ENCODE data around the gene PCDHB12. TPM values are rescaled to one million over a fixed set of nuclear protein-coding genes. Genes with fewer than 3 reads are reported as not detected.
A peak's percentile ranks its signal among the peaks of the same experiment; 100 is the strongest.
"Not testable (repeated sequence)": the region's sequence is repeated elsewhere in the genome, so short reads cannot be mapped to it uniquely, and the experiment has no call there.

The PCDHB12 gene
- total and polyA plus RNA-seq, 2 donors from 2014 or later: 0.77 to 2.5 TPM

DNA sequence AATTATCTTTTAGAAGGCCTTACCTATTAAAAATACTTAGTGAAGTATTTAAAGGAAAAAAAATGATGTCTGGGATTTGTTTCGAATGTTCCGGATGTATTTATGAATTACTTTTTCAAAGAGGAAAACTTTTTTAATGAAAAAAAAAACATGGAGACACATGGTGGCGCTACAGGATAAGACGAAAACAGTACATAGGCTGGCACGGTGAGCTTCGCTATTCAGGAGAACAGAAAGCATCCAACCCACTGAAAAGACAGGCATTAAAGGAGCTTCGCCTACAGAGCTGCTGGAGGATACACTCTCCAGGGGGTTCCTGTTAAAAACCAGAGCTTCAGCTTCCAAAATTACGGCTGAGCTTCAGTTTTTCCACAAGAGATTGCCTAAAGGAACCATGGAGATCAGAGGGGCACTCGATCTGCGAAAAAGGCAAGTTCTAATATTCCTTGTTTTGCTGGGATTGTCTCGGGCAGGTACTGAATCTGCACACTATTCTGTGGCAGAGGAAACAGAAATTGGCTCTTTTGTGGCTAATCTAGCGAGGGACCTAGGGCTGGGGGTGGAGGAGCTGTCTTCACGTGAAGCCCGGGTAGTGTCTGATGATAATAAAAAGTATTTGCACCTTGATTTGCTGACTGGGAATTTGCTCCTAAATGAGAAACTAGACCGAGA, 14.7 kb downstream of the PCDHB12 start, which contains the start of gene PCDHB14:
Gene PCDHB14 (plus strand): TSS at position 232 of the 672 bp plus-strand sequence. CDS start 163 bp downstream, at position 395.
- Histone ChIP-seq H3K27ac (ENCODE audit: low read depth in 2 of 2, low read length in 2 of 2) (no peak within 1 kb of the TSS), H3K4me3 (ENCODE audit: low read length in 3 of 3) (peak within 1 kb of the TSS; percentile 28 to 50 (median 44)), H3K4me1 (ENCODE audit: control insufficient read depth in 2 of 3, insufficient read depth in 2 of 3, low read depth in 1 of 3, low read length in 3 of 3) (no peaks in the 10 kb centered on the region), H3K27me3 (ENCODE audit: control insufficient read depth, insufficient read depth, low read length) (no peaks in the 10 kb centered on the region), H3K9ac (ENCODE audit: low read length in 3 of 3) (peak within 1 kb of the TSS in 1 of 3 donors; percentile 9), H3K36me3 (ENCODE audit: control insufficient read depth in 2 of 3, insufficient read depth in 3 of 3, low read length in 3 of 3) (no peaks in the 10 kb centered on the region), H3K9me3 (ENCODE audit: control insufficient read depth in 2 of 3, insufficient read depth in 1 of 3, low read length in 3 of 3) (peaks cover 0 to 47% (median 8%) of the 10 kb centered on the region in 3 donors)
- peak in 2 of 5 donors; percentile 29 to 31 for DNase-seq
- intact Hi-C loops (cut with DNase I): no loop called here
- FAIRE-seq: no peak
- TF ChIP-seq, protein P1, sequence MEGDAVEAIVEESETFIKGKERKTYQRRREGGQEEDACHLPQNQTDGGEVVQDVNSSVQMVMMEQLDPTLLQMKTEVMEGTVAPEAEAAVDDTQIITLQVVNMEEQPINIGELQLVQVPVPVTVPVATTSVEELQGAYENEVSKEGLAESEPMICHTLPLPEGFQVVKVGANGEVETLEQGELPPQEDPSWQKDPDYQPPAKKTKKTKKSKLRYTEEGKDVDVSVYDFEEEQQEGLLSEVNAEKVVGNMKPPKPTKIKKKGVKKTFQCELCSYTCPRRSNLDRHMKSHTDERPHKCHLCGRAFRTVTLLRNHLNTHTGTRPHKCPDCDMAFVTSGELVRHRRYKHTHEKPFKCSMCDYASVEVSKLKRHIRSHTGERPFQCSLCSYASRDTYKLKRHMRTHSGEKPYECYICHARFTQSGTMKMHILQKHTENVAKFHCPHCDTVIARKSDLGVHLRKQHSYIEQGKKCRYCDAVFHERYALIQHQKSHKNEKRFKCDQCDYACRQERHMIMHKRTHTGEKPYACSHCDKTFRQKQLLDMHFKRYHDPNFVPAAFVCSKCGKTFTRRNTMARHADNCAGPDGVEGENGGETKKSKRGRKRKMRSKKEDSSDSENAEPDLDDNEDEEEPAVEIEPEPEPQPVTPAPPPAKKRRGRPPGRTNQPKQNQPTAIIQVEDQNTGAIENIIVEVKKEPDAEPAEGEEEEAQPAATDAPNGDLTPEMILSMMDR (IDR thresholded peaks at IDR 0.05; ENCODE audit: borderline replicate concordance, extremely low read depth, insufficient read depth): no peak

DNA sequence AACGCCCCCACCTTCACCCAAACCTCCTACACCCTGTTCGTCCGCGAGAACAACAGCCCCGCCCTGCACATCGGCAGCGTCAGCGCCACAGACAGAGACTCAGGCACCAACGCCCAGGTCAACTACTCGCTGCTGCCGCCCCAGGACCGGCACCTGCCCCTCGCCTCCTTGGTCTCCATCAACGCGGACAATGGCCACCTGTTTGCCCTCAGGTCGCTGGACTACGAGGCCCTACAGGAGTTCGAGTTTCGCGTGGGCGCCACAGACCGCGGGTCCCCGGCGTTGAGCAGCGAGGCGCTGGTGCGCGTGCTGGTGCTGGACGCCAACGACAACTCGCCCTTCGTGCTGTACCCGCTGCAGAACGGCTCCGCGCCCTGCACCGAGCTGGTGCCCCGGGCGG, 16.3 kb downstream of the PCDHB12 start:
- H3K9me3 ChIP-seq (ENCODE audit: control insufficient read depth in 2 of 3, insufficient read depth in 1 of 3, low read length in 3 of 3): peaks cover 0 to 38% (median 5%) of the 10 kb centered on the region in 3 donors
- H3K4me1 ChIP-seq (ENCODE audit: control insufficient read depth in 2 of 3, insufficient read depth in 2 of 3, low read depth in 1 of 3, low read length in 3 of 3); H3K9ac ChIP-seq (ENCODE audit: low read length in 3 of 3); H3K27me3 ChIP-seq (ENCODE audit: control insufficient read depth, insufficient read depth, low read length); intact Hi-C loops (cut with DNase I); H3K4me3 ChIP-seq (ENCODE audit: low read length in 3 of 3); H3K27ac ChIP-seq (ENCODE audit: low read depth in 2 of 2, low read length in 2 of 2); FAIRE-seq; DNase-seq; H3K36me3 ChIP-seq (ENCODE audit: control insufficient read depth in 2 of 3, insufficient read depth in 3 of 3, low read length in 3 of 3): not testable (repeated sequence)

DNA sequence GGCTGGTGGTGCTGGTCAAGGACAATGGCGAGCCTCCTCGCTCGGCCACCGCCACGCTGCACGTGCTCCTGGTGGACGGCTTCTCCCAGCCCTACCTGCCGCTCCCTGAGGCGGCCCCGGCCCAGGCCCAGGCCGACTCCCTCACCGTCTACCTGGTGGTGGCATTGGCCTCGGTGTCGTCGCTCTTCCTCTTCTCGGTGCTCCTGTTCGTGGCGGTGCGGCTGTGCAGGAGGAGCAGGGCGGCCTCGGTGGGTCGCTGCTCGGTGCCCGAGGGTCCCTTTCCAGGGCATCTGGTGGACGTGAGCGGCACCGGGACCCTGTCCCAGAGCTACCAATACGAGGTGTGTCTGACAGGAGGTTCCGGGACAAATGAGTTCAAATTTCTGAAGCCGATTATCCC, 16.9 kb downstream of the PCDHB12 start:
- H3K4me3 ChIP-seq (ENCODE audit: low read length in 3 of 3); H3K27me3 ChIP-seq (ENCODE audit: control insufficient read depth, insufficient read depth, low read length); H3K9ac ChIP-seq (ENCODE audit: low read length in 3 of 3); DNase-seq; FAIRE-seq; H3K4me1 ChIP-seq (ENCODE audit: control insufficient read depth in 2 of 3, insufficient read depth in 2 of 3, low read depth in 1 of 3, low read length in 3 of 3); H3K36me3 ChIP-seq (ENCODE audit: control insufficient read depth in 2 of 3, insufficient read depth in 3 of 3, low read length in 3 of 3); H3K27ac ChIP-seq (ENCODE audit: low read depth in 2 of 2, low read length in 2 of 2); intact Hi-C loops (cut with DNase I): not testable (repeated sequence)
- peaks cover 0 to 34% (median 8%) of the 10 kb centered on the region in 3 donors for H3K9me3 ChIP-seq (ENCODE audit: control insufficient read depth in 2 of 3, insufficient read depth in 1 of 3, low read length in 3 of 3)

DNA sequence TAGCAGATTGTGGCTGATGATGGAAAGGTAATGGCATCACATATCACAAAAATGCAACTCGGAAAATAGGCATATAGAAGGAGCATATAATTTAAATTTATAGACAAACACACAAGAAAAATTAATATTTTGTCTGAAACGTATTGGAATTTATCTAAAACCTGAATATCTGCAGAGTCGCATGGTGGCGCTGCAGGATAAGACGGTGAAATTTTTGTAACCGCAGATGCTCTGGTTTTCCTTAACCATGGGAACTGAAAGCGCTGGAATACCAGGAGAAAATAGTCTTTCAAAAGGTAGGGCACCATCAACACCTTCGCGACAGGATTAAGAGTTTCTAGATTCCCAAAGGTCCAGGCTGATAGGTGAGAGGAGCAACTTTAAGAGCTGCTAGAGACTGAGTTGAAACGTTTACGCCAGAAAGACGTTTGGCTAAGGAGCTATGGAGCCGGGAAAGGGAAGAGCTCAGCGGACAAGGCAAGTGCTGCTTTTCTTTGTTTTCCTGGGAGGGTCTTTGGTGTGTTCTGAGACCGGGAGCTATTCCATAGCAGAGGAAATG, 25.7 kb downstream of the PCDHB12 start:
- no peaks in the 10 kb centered on the region for H3K36me3 ChIP-seq (ENCODE audit: control insufficient read depth in 2 of 3, insufficient read depth in 3 of 3, low read length in 3 of 3)
- DNase-seq (peak in 2 of 5 donors; percentile 13 to 31), FAIRE-seq (no peak)
- no peaks in the 10 kb centered on the region for H3K4me1 ChIP-seq (ENCODE audit: control insufficient read depth in 2 of 3, insufficient read depth in 2 of 3, low read depth in 1 of 3, low read length in 3 of 3)
- TF ChIP-seq, protein P1 (IDR thresholded peaks at IDR 0.05; ENCODE audit: borderline replicate concordance, extremely low read depth, insufficient read depth): no peak
- peaks cover 2 to 59% (median 31%) of the 10 kb centered on the region in 3 donors for H3K9me3 ChIP-seq (ENCODE audit: control insufficient read depth in 2 of 3, insufficient read depth in 1 of 3, low read length in 3 of 3)
- H3K27ac ChIP-seq (ENCODE audit: low read depth in 2 of 2, low read length in 2 of 2): no peak overlapping the region
- H3K4me3 ChIP-seq (ENCODE audit: low read length in 3 of 3): peak overlapping the region; percentile 19 to 51 (median 45)
- no peaks in the 10 kb centered on the region for H3K27me3 ChIP-seq (ENCODE audit: control insufficient read depth, insufficient read depth, low read length)
- peak overlapping the region in 1 of 3 donors; percentile 36 for H3K9ac ChIP-seq (ENCODE audit: low read length in 3 of 3)
- intact Hi-C loops (cut with DNase I): no loop called here

DNA sequence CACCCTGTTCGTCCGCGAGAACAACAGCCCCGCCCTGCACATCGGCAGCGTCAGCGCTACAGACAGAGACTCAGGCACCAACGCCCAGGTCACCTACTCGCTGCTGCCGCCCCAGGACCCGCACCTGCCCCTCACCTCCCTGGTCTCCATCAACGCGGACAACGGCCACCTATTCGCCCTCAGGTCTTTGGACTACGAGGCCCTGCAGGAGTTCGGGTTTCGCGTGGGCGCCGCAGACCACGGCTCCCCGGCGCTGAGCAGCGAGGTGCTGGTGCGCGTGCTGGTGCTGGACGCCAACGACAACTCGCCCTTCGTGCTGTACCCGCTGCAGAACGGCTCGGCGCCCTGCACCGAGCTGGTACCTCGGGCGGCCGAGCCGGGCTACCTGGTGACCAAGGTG, 27.4 kb downstream of the PCDHB12 start:
- H3K36me3 ChIP-seq (ENCODE audit: control insufficient read depth in 2 of 3, insufficient read depth in 3 of 3, low read length in 3 of 3); H3K4me3 ChIP-seq (ENCODE audit: low read length in 3 of 3); H3K27ac ChIP-seq (ENCODE audit: low read depth in 2 of 2, low read length in 2 of 2); H3K4me1 ChIP-seq (ENCODE audit: control insufficient read depth in 2 of 3, insufficient read depth in 2 of 3, low read depth in 1 of 3, low read length in 3 of 3); DNase-seq; H3K9ac ChIP-seq (ENCODE audit: low read length in 3 of 3); intact Hi-C loops (cut with DNase I); H3K27me3 ChIP-seq (ENCODE audit: control insufficient read depth, insufficient read depth, low read length); FAIRE-seq: not testable (repeated sequence)
- H3K9me3 ChIP-seq (ENCODE audit: control insufficient read depth in 2 of 3, insufficient read depth in 1 of 3, low read length in 3 of 3): peaks cover 2 to 74% (median 39%) of the 10 kb centered on the region in 3 donors
